Fibroblast of lung (primary cell): ENCODE results near the gene NOL6.

ENCODE experiments used
- CTCF ChIP-seq, 2 donors: IDR thresholded peaks in 1 of 2; conservative IDR thresholded peaks in 1 of 2; 1 replicate in 1 of 2; 2 replicates in 1 of 2; pipeline ENCODE4 v1.5.1; 2011 to 2012; ENCODE audit warnings: low read length in 2 of 2, control low read depth in 1 of 2, inconsistent platforms in 1 of 2, low read depth in 1 of 2, mild to moderate bottlenecking in 1 of 2
- EZH2 ChIP-seq: IDR thresholded peaks from 2 replicates; pipeline ENCODE4 v1.5.1; 2012; ENCODE audit warnings: low read length, control low read depth, mild to moderate bottlenecking; ENCODE audit errors: missing control alignments

- TF ChIP-seq CTCF (conservative IDR thresholded peaks at IDR 0.05 in 1 of 2, IDR thresholded peaks at IDR 0.05 in 1 of 2; ENCODE audit: low read depth in 1 of 2, low read length in 2 of 2) (no peak), EZH2 (no peak)
Measured at GRCh38 chr9:33429256-33429985, 44.3 kb downstream of the NOL6 start.
